AG09309 (cell line): ENCODE results near the gene ASB15.

Source experiments
- DNase-seq: peaks from one replicate; pipeline ENCODE4 v3.0.0-alpha.2; 2010; ENCODE audit warnings: low read depth
- H3K4me3 ChIP-seq: 2 replicates; pipeline ENCODE4 v1.5.1; 2011; ENCODE audit warnings: mild to moderate bottlenecking, low read depth, low read length, moderate library complexity; ENCODE audit not compliant: control insufficient read depth
- TF ChIP-seq, protein P1 (sequence below): IDR thresholded peaks from 2 replicates; pipeline ENCODE4 v1.5.1; 2011; ENCODE audit warnings: mild to moderate bottlenecking, low read depth, low read length, inconsistent platforms; ENCODE audit not compliant: insufficient read depth, control insufficient read depth; ENCODE audit errors: missing control alignments

The ASB15 gene

DNA sequence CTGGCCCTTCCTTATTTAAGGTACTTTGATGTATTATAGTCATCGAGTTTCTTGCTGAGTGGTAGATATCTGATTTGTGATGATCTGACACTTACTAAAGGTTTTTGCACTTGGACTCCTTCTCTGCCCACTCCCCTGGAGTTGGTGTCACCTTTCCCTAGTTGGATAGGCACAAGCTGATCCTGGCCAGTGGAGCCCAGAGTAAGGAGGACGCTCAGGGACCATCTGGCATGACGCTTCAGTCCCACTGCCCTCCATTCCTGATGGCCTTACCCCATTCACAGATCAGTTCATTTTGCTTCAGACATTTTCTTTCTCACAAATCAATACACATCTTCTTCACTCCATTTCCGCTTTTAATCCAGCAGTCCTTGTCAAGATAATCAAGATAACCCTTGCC lies 20.1 kb downstream of the ASB15 start:
- no peak overlapping the region for H3K4me3 ChIP-seq
- no peak for DNase-seq
- TF ChIP-seq, protein P1, sequence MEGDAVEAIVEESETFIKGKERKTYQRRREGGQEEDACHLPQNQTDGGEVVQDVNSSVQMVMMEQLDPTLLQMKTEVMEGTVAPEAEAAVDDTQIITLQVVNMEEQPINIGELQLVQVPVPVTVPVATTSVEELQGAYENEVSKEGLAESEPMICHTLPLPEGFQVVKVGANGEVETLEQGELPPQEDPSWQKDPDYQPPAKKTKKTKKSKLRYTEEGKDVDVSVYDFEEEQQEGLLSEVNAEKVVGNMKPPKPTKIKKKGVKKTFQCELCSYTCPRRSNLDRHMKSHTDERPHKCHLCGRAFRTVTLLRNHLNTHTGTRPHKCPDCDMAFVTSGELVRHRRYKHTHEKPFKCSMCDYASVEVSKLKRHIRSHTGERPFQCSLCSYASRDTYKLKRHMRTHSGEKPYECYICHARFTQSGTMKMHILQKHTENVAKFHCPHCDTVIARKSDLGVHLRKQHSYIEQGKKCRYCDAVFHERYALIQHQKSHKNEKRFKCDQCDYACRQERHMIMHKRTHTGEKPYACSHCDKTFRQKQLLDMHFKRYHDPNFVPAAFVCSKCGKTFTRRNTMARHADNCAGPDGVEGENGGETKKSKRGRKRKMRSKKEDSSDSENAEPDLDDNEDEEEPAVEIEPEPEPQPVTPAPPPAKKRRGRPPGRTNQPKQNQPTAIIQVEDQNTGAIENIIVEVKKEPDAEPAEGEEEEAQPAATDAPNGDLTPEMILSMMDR, result no peak

DNA sequence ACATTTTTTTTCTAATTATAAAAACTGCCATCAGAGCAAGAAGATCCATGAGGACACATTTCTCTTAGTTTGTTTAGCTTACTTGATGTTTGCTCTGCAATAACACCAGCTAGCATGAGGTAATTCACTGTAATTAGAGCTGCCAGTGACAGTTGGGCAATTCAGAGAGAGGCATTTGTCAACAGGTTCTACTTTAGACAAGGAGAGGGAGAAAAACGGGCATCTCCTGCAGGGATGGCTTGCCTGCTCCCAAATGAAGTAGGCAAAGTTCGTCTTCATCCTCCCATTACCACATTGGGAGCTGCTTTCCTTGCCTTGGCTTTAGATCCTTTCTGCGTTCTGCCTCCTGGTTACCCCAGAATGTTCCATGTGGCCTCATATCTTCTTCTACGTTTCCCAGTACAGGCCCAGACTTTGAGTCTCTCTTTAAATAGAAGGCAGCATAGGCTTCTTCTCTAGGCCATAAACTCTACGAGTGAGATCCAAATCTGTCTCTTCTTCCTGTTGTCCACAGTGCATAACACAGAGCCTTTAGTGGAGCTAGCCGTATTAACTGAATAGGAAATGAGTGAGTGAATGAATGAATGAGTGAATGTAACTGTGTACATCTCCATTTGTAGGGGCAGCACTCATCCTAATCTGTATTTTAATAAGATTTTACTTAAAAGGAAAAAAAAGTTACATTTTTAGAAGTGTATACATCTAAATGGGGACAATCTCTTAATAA lies 21.2 kb downstream of the ASB15 start:
- H3K4me3 ChIP-seq, result no peak overlapping the region
- TF ChIP-seq, protein P1, result no peak
- DNase-seq, result no peak

DNA sequence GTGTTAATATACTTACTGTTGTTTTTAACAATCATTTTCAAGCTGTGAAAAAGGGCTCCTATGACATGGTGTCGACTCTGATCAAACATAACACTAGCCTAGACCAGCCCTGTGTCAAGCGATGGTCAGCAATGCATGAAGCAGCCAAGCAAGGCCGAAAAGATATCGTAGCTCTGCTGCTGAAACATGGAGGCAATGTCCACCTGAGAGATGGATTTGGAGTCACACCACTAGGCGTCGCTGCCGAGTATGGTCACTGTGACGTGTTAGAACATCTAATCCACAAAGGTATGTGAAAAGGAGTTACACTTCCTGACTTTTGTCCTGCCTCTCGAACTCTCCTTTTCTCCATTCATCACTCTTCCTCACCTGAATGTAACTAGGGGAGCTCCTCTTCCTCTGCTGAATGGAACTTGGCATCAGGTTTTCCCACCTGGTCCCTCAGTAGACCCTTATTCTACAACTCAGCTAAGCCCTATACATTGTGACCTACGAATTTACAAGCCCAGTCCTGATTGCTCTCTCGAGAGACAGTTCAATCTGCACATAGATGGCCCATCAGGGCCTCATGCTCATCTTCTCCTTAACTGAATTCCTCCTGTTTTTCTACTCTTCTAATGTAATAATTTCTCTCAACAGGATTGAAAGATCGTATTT lies 23.0 kb downstream of the ASB15 start:
- TF ChIP-seq, protein P1, result peak; percentile 34
- no peak overlapping the region for H3K4me3 ChIP-seq
- DNase-seq, result no peak

DNA sequence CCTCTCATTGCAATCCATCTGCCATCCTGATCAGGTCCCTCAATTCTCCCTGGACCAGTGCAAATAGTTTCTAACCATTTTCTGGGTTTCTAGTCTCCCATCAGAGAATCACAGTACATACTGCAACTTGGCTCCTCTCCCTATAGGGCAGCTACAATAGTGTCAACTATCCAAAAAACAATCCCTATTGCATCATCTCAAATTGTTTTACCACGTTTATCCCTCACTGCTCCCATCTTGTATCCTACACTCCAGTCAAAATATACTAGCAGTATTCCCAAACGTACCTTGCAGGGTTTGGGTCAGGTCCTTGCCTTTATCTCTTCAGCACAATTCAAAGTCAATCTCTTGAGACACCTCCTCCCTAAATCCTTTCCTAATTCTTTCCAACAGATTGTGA lies 23.6 kb downstream of the ASB15 start:
- TF ChIP-seq, protein P1, result no peak
- no peak for DNase-seq
- no peak overlapping the region for H3K4me3 ChIP-seq

DNA sequence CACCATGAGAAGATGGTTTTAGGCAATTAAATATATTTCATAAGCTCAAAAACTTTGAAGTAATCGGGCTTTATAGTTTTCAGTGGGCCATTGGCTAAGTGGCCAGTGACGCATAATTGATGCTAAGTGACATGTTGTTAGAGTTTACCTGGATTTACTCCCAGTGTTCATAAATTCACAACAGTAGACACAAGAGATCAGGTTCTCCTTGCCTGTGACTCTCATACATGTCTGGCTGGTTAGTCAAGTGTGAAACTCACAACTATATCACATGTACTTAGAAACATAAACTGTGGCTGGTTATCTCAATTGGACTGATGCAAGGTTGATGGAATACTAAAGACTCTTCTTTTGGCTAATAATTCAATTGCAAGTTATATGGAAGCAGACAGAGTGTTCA lies 26.2 kb downstream of the ASB15 start:
- DNase-seq, result no peak
- TF ChIP-seq, protein P1, result no peak
- H3K4me3 ChIP-seq, result no peak overlapping the region

DNA sequence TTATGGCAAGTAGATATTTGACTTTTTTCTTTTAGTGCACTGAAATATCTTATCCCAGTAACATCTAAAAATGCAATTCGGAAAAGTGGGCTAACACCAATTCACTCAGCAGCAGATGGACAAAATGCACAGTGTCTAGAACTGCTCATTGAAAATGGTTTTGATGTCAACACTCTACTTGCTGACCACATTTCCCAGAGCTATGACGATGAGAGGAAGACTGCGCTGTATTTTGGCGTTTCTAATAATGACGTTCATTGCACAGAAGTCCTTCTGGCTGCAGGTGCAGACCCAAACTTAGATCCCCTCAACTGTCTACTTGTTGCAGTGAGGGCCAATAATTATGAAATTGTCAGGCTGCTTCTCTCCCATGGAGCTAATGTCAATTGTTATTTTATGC lies 27.2 kb downstream of the ASB15 start:
- TF ChIP-seq, protein P1, result no peak
- DNase-seq, result no peak
- no peak overlapping the region for H3K4me3 ChIP-seq
